ENCODE measurements around the gene SETD1A. TPM values are rescaled to one million over a fixed set of nuclear protein-coding genes. Genes with fewer than 3 reads are reported as not detected.

The SETD1A gene
- polyA plus RNA-seq, 2 of the 4 experiments (the other 2 are of a cell fraction): 2.0 to 21.2 TPM

DNA sequence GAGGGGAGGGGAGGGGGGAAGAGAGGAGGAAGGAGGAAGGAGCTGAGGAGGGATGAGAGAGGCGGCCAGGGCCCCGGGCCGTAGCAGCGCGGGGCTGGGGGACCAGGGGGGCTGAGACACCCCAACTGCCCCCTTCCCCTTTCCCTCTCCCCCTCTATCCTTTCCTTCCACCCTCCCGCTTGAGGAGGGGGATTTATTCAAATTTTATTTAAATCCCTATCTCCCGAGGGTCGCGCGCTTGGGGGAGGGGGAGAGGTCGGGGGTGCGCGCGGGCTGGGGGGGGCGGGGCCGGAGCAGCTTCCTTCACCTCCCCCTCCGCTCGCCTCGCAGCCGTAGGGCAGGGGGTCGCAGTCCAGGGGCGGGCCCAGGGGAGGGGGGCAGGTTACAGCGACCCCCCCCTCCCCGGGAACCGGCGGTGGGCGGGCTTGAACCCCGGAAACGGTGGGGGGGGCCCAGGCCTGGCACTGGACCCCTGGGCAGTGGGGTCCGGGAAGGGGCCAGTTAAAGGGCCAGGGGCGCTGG, 33.9 kb upstream of the SETD1A start, which contains the start of gene FBXL19:
TSS of gene FBXL19 (plus strand) at position 19 of the 522 bp plus-strand sequence. CDS start 2,183 bp downstream, outside the sequence.
- ATAC-seq (no peak), DNase-seq (ENCODE audit: low read depth in 1 of 2, low spot score in 1 of 2) (no peak), FAIRE-seq (no peak)
- peak within 1 kb of the TSS; percentile 87 for H3K4me3 ChIP-seq
- TF ChIP-seq JUN (IDR thresholded peaks at IDR 0.05): no peak
- peak; percentile 50 for TF ChIP-seq POLR2A (IDR thresholded peaks at IDR 0.05; ENCODE audit: low read length)
- CTCF ChIA-PET: no interaction called here
- H3K4me2 ChIP-seq: peak within 1 kb of the TSS; percentile 97
- H3K27ac ChIP-seq: peak within 1 kb of the TSS; percentile 99
- H3K9me3 ChIP-seq: no peaks in the 10 kb centered on the region
- POLR2A ChIA-PET: interaction anchor here (0.6 to 1.0 kb wide), 3 partner anchors 17 to 145 kb away, joined by 3 read pairs; no protein-coding TSS in a partner anchor
- H3K4me1 ChIP-seq: peaks cover 15% of the 10 kb centered on the region; the same call in 2 of the 3 replicates
- WGBS (ENCODE audit: missing lambda C conversion rate): 2% methylated on average over 6 of the region's 31 CpGs

DNA sequence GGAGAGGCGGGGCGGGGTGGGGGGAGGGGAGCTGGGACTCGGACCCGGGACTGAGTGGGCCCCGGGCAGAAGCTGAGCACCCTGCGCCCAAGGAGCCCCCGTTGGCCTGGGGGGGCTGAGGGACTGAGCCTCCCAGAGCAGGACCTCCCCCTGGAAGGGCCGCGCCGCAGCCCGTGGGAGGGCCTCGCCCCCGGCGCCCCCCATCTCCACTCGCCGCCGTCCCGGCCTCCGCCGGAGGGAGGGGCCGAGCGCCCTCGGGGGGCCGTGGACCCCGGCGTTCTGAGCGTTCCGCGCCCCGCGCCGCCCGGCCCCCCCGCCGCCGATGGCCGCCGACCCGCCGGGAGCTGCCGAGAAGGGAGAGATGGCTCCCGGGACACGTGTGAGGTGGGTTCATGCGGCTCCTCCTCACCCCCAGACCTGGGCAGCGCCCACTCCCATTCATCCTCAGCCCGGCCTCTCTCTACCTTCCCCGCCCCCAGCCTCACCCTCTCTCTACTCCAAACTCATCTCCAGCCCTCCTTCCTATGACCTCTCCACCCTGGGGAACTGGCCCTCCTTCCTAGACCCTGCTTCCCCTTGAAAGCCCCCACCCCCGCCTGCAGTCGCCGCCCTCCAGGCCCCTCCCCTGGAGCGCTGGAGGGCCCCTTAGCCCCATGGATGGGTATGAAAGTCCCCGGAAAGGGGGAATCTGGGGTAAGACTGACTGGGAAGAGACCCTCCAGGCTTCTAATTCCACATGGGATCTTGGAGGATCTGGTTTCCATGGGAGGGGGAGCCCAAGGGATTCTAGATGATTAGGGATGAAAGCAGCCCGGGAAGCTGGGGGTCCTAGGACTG, 33.3 kb upstream of the SETD1A start:
- ATAC-seq (no peak), FAIRE-seq (no peak), DNase-seq (ENCODE audit: low read depth in 1 of 2, low spot score in 1 of 2) (no peak)
- ChIA-PET POLR2A (interaction anchor here (0.6 to 1.0 kb wide), 3 partner anchors 16 to 145 kb away, joined by 3 read pairs; no protein-coding TSS in a partner anchor), CTCF (interaction anchor here (1.0 to 12.2 kb wide), 3 partner anchors 11 to 80 kb away, joined by 4 to 134 read pairs (median 10); no protein-coding TSS in a partner anchor)
- WGBS (ENCODE audit: missing lambda C conversion rate): 24% methylated on average over 7 of the region's 53 CpGs
- H3K4me1 ChIP-seq: peaks cover 15% of the 10 kb centered on the region; the same call in 2 of the 3 replicates
- peak overlapping the region; percentile 95 to 99 for H3K27ac ChIP-seq
- TF ChIP-seq, protein P1, sequence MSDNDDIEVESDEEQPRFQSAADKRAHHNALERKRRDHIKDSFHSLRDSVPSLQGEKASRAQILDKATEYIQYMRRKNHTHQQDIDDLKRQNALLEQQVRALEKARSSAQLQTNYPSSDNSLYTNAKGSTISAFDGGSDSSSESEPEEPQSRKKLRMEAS (IDR thresholded peaks at IDR 0.05): no peak
- no peak for TF ChIP-seq HOXB5 (CRISPR knock-in tag; IDR thresholded peaks at IDR 0.05)
- no peak for TF ChIP-seq HEYL (CRISPR knock-in tag; IDR thresholded peaks at IDR 0.05)
- no peak for TF ChIP-seq KDM5A (IDR thresholded peaks at IDR 0.05)
- TF ChIP-seq POLR2A (IDR thresholded peaks at IDR 0.05; ENCODE audit: low read length): no peak
- TF ChIP-seq CHD2 (IDR thresholded peaks at IDR 0.05; ENCODE audit: low read length, partially characterized antibody): no peak
- TF ChIP-seq RNF2 (IDR thresholded peaks at IDR 0.05; ENCODE audit: borderline replicate concordance, low read depth): no peak
- no peak for TF ChIP-seq KDM1A (IDR thresholded peaks at IDR 0.05; ENCODE audit: low read depth)
- no peak for TF ChIP-seq CBX2 (IDR thresholded peaks at IDR 0.05; ENCODE audit: borderline replicate concordance, low read depth)
- no peak for TF ChIP-seq TFCP2L1 (CRISPR knock-in tag; IDR thresholded peaks at IDR 0.05)
- TF ChIP-seq, protein P2, sequence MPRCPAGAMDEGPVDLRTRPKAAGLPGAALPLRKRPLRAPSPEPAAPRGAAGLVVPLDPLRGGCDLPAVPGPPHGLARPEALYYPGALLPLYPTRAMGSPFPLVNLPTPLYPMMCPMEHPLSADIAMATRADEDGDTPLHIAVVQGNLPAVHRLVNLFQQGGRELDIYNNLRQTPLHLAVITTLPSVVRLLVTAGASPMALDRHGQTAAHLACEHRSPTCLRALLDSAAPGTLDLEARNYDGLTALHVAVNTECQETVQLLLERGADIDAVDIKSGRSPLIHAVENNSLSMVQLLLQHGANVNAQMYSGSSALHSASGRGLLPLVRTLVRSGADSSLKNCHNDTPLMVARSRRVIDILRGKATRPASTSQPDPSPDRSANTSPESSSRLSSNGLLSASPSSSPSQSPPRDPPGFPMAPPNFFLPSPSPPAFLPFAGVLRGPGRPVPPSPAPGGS (IDR thresholded peaks at IDR 0.05): no peak
- TF ChIP-seq EP300 (IDR thresholded peaks at IDR 0.05): no peak
- no peak for TF ChIP-seq SREBF2 (IDR thresholded peaks at IDR 0.05)
- no peak for TF ChIP-seq ESRRA (IDR thresholded peaks at IDR 0.05; ENCODE audit: borderline replicate concordance, low read length)
- TF ChIP-seq JUNB (IDR thresholded peaks at IDR 0.05): no peak
- no peak for TF ChIP-seq ZC3H11A (IDR thresholded peaks at IDR 0.05)
- TF ChIP-seq RFX5 (IDR thresholded peaks at IDR 0.05): no peak
- peak overlapping the region; percentile 87 for H3K4me3 ChIP-seq
- peak overlapping the region; percentile 97 for H3K4me2 ChIP-seq
- H3K9me3 ChIP-seq: no peaks in the 10 kb centered on the region

DNA sequence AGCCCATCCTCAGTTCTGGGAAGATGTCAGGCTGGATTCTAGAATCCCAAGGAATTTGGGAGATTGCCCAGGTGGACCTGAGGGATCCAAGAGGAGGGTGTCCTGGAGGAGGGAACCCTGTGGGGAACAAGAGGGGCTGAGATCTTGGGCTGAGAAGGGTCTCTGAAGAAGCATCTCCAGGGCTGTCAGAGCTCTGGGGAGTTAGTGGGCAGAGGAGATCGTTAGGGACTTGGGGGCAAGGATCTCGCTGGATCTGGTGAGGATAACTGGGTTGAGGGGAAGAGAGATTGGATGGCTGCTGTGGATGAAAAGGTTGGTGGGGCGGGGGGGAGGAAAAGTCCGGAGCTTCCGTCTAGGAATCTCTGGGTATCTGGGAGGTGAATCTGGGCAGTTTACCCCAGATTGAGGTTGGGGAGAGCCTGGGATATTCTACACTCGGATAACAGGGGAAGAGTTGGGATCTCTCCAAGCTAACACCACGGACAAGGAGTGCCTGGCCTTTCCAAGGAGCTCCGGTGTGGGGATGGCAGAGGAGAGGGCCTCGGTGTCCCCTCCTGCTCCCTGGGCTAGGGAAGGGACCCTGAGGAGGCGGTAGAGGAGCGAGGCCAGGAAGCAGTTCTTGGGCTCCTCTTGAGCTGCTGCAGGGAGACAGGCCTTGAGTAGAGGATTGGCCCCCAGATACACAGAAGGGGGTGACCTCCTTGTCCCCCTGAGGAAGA, 32.5 kb upstream of the SETD1A start:
- Histone ChIP-seq H3K4me3 (peak overlapping the region; percentile 87), H3K27ac (peak overlapping the region; percentile 95 to 99; a peak in 5 of 6 replicates), H3K4me2 (peak overlapping the region; percentile 97), H3K9me3 (no peaks in the 10 kb centered on the region), H3K4me1 (peaks cover 15% of the 10 kb centered on the region; the same call in 2 of the 3 replicates)
- ATAC-seq: no peak
- POLR2A ChIA-PET: no interaction called here
- no peak for FAIRE-seq
- CTCF ChIA-PET: interaction anchor here (1.0 to 12.2 kb wide), 4 partner anchors 10 to 81 kb away, joined by 4 to 134 read pairs (median 8); no protein-coding TSS in a partner anchor
- no peak for DNase-seq (ENCODE audit: low read depth in 1 of 2, low spot score in 1 of 2)
- 79% methylated on average over 11 of the region's 11 CpGs for WGBS (ENCODE audit: missing lambda C conversion rate)
- no peak for TF ChIP-seq RFX5 (IDR thresholded peaks at IDR 0.05)
- TF ChIP-seq PHF8 (IDR thresholded peaks at IDR 0.05; ENCODE audit: borderline replicate concordance, low read depth): no peak
- TF ChIP-seq SREBF2 (IDR thresholded peaks at IDR 0.05): no peak
- TF ChIP-seq, protein P3, sequence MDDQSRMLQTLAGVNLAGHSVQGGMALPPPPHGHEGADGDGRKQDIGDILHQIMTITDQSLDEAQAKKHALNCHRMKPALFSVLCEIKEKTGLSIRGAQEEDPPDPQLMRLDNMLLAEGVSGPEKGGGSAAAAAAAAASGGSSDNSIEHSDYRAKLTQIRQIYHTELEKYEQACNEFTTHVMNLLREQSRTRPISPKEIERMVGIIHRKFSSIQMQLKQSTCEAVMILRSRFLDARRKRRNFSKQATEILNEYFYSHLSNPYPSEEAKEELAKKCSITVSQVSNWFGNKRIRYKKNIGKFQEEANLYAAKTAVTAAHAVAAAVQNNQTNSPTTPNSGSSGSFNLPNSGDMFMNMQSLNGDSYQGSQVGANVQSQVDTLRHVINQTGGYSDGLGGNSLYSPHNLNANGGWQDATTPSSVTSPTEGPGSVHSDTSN (IDR thresholded peaks at IDR 0.05): no peak
- TF ChIP-seq GATA3 (IDR thresholded peaks at IDR 0.05; ENCODE audit: borderline replicate concordance): no peak

Measured in A549 (cell line).